ENCODE results near the gene LTBP4.

GRCh38 chr19:40619333-40620160, 18.4 kb downstream of the LTBP4 start:
- TF ChIP-seq CTCF (IDR thresholded peaks at IDR 0.05; ENCODE audit: poor library complexity) (no peak), EZH2 (IDR thresholded peaks at IDR 0.05; ENCODE audit: borderline replicate concordance) (no peak), EZH2phosphoT487 (IDR thresholded peaks at IDR 0.05; ENCODE audit: low read depth, severe bottlenecking, unreplicated experiment) (no peak)

All from hepatocyte (in vitro differentiated cells).